Measurements from ENCODE around the gene NUTM1. TPM values are rescaled to one million over a fixed set of nuclear protein-coding genes. Genes with fewer than 3 reads are reported as not detected.

Gene NUTM1
- total RNA-seq, 4 donors from 2014 or later, result not detected

GRCh38 chr15:34366271-34367065 is 23.4 kb downstream of the NUTM1 start:
- peak; percentile 89 for DNase-seq (ENCODE audit: extremely low spot score)
- TF ChIP-seq POLR2AphosphoS5 (IDR thresholded peaks at IDR 0.05) (peak in 1 of 2 donors; percentile 20), CTCF (IDR thresholded peaks at IDR 0.05) (no peak)
- peaks cover 0 to 23% (median 14%) of the 10 kb centered on the region in 4 donors for H3K36me3 ChIP-seq
- intact Hi-C loops (cut with DNase I), result loop anchor here (1.0 to 5.0 kb wide), 3 partner anchors 23 to 269 kb away; partner anchors contain the start of genes NOP10 and NUTM1
- peaks cover 16 to 31% (median 26%) of the 10 kb centered on the region in 4 donors for H3K4me1 ChIP-seq
- no peaks in the 10 kb centered on the region for H3K27me3 ChIP-seq
- whole genome bisulfite sequencing, result under 1% methylated on average over 30 of the region's 37 CpGs
- H3K27ac ChIP-seq (replicated peaks in 1 of 4), result peak overlapping the region; percentile 96 to 98 (median 98)
- peak overlapping the region; percentile 89 to 98 (median 92) for H3K4me3 ChIP-seq
- H3K9me3 ChIP-seq, result no peaks in the 10 kb centered on the region

GRCh38 chr15:34367101-34368081 is 24.3 kb downstream of the NUTM1 start, which contains the start of gene LPCAT4:
LPCAT4 (minus strand) TSS chr15:34367196; CDS start chr15:34367100, 96 bp downstream.
- Histone ChIP-seq H3K4me3 (peak within 1 kb of the TSS; percentile 89 to 98 (median 92)), H3K27me3 (no peaks in the 10 kb centered on the region), H3K27ac (replicated peaks in 1 of 4) (peak within 1 kb of the TSS; percentile 96 to 98 (median 98)), H3K4me1 (peaks cover 16 to 31% (median 26%) of the 10 kb centered on the region in 4 donors), H3K36me3 (peaks cover 0 to 16% (median 11%) of the 10 kb centered on the region in 4 donors), H3K9me3 (no peaks in the 10 kb centered on the region)
- intact Hi-C loops (cut with DNase I), result loop anchor here (1.0 to 5.0 kb wide), 3 partner anchors 24 to 270 kb away; partner anchors contain the start of genes NOP10 and NUTM1
- TF ChIP-seq CTCF (IDR thresholded peaks at IDR 0.05) (peak; percentile 92 to 97 (median 97)), POLR2A (IDR thresholded peaks at IDR 0.05; ENCODE audit: low read depth) (no peak), POLR2AphosphoS5 (IDR thresholded peaks at IDR 0.05) (peak; percentile 62 to 76), EP300 (IDR thresholded peaks at IDR 0.05) (no peak)
- DNase-seq (ENCODE audit: extremely low spot score), result peak; percentile 94
- WGBS, result 0% methylated on average over 26 of the region's 80 CpGs

GRCh38 chr15:34370129-34370528 is 27.0 kb downstream of the NUTM1 start:
- TF ChIP-seq POLR2AphosphoS5 (IDR thresholded peaks at IDR 0.05), result no peak
- no peak for TF ChIP-seq POLR2A (IDR thresholded peaks at IDR 0.05; ENCODE audit: low read depth)
- no peak for TF ChIP-seq CTCF (IDR thresholded peaks at IDR 0.05)
- TF ChIP-seq EP300 (IDR thresholded peaks at IDR 0.05), result no peak
- no peak overlapping the region for H3K4me3 ChIP-seq
- H3K27me3 ChIP-seq, result no peaks in the 10 kb centered on the region
- H3K36me3 ChIP-seq, result no peaks in the 10 kb centered on the region
- H3K9me3 ChIP-seq, result no peaks in the 10 kb centered on the region
- peaks cover 16 to 29% (median 24%) of the 10 kb centered on the region in 4 donors for H3K4me1 ChIP-seq
- 65% methylated on average over 2 of the region's 2 CpGs for WGBS
- intact Hi-C loops (cut with DNase I), result no loop called here
- H3K27ac ChIP-seq (replicated peaks in 1 of 4), result no peak overlapping the region
- DNase-seq (ENCODE audit: extremely low spot score), result no peak

- TF ChIP-seq CTCF (IDR thresholded peaks at IDR 0.05) (no peak), POLR2AphosphoS5 (IDR thresholded peaks at IDR 0.05) (no peak), EP300 (IDR thresholded peaks at IDR 0.05) (no peak), POLR2A (IDR thresholded peaks at IDR 0.05; ENCODE audit: low read depth) (no peak)
- Histone ChIP-seq H3K36me3 (no peaks in the 10 kb centered on the region), H3K4me1 (peaks cover 13 to 24% (median 19%) of the 10 kb centered on the region in 4 donors), H3K4me3 (no peak overlapping the region), H3K27me3 (no peaks in the 10 kb centered on the region), H3K9me3 (no peaks in the 10 kb centered on the region), H3K27ac (replicated peaks in 1 of 4) (no peak overlapping the region)
- DNase-seq (ENCODE audit: extremely low spot score), result no peak
- 37% methylated on average over 2 of the region's 2 CpGs for whole genome bisulfite sequencing
- intact Hi-C loops (cut with DNase I), result no loop called here
Observed at GRCh38 chr15:34370643-34371042, 27.5 kb downstream of the NUTM1 start.

Data from esophagus muscularis mucosa (tissue), 4 donors.